ENCODE results near the gene ZNF471.

Gene ZNF471

GRCh38 chr19:56577719-56578602, 70.3 kb downstream of the ZNF471 start:
- no peak for DNase-seq

Data from femur (tissue), 1 donor.